Type B pancreatic cell (in vitro differentiated cells): Measurements from ENCODE around the gene SEC22A. TPM values are rescaled to one million over a fixed set of nuclear protein-coding genes. Genes with fewer than 3 reads are reported as not detected.

Source experiments
- DNase-seq: peaks from one replicate; pipeline ENCODE4 v3.0.0; 2021; ENCODE audit warnings: mixed read lengths; ENCODE audit not compliant: unreplicated experiment; ENCODE audit errors: extremely low spot score
- H3K27ac Mint-ChIP-seq: 2 replicates; pipeline ENCODE4 v1.8.0; 2021; ENCODE audit warnings: mild to moderate bottlenecking, mixed read lengths
- H3K27me3 Mint-ChIP-seq: 2 replicates; pipeline ENCODE4 v1.8.0; 2021; ENCODE audit warnings: mixed read lengths
- H3K36me3 Mint-ChIP-seq: 2 replicates; pipeline ENCODE4 v1.8.0; 2021; ENCODE audit warnings: mixed read lengths
- H3K4me1 Mint-ChIP-seq: one replicate; pipeline ENCODE4 v1.8.0; 2021; ENCODE audit warnings: mixed read lengths; ENCODE audit not compliant: unreplicated experiment
- H3K4me3 Mint-ChIP-seq: 2 replicates; pipeline ENCODE4 v1.8.0; 2021; ENCODE audit warnings: mild to moderate bottlenecking, mixed read lengths
- H3K9me3 Mint-ChIP-seq: 2 replicates; pipeline ENCODE4 v1.8.0; 2021; ENCODE audit warnings: mixed read lengths
- total RNA-seq: library from RNA; stranded (reverse); gene quantifications from 2 replicates; pipeline ENCODE4 v1.2.1, GENCODE V29; 2021; ENCODE audit warnings: low replicate concordance
- TF ChIP-seq, protein P1 (sequence below): fragments of 200-600 bp; sonication (generic); conservative IDR thresholded peaks from 2 replicates; pipeline ENCODE4 v1.5.0; 2021; ENCODE audit warnings: antibody characterized with exemption, mild to moderate bottlenecking

SEC22A gene
- total RNA-seq, 1 donor from 2014 or later = 15.6 TPM

DNA sequence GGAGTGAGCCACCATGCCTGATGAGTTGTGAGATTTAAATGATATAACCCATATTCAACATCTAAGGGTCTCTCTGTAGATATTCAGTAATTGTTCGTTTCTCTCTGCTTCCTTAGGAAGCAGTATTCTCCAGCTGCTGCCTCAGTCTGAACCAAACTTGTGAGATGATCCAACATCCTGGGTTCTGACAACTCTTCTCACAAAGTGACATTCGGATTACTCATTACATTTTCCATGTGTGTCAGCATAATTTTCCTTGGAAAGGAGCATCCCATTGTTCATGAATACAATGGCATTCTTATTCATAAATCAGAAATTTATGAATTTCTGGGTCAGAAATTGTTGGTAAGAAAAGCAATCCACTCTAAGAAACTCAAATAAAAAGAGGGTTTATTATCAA, 15.0 kb upstream of the SEC22A start:
- H3K4me1 Mint-ChIP-seq = no peaks in the 10 kb centered on the region
- TF ChIP-seq, protein P1, sequence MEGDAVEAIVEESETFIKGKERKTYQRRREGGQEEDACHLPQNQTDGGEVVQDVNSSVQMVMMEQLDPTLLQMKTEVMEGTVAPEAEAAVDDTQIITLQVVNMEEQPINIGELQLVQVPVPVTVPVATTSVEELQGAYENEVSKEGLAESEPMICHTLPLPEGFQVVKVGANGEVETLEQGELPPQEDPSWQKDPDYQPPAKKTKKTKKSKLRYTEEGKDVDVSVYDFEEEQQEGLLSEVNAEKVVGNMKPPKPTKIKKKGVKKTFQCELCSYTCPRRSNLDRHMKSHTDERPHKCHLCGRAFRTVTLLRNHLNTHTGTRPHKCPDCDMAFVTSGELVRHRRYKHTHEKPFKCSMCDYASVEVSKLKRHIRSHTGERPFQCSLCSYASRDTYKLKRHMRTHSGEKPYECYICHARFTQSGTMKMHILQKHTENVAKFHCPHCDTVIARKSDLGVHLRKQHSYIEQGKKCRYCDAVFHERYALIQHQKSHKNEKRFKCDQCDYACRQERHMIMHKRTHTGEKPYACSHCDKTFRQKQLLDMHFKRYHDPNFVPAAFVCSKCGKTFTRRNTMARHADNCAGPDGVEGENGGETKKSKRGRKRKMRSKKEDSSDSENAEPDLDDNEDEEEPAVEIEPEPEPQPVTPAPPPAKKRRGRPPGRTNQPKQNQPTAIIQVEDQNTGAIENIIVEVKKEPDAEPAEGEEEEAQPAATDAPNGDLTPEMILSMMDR = no peak
- no peak overlapping the region for H3K27ac Mint-ChIP-seq
- no peak for DNase-seq
- H3K27me3 Mint-ChIP-seq = no peaks in the 10 kb centered on the region
- no peak overlapping the region for H3K4me3 Mint-ChIP-seq
- no peaks in the 10 kb centered on the region for H3K36me3 Mint-ChIP-seq
- H3K9me3 Mint-ChIP-seq = no peaks in the 10 kb centered on the region

DNA sequence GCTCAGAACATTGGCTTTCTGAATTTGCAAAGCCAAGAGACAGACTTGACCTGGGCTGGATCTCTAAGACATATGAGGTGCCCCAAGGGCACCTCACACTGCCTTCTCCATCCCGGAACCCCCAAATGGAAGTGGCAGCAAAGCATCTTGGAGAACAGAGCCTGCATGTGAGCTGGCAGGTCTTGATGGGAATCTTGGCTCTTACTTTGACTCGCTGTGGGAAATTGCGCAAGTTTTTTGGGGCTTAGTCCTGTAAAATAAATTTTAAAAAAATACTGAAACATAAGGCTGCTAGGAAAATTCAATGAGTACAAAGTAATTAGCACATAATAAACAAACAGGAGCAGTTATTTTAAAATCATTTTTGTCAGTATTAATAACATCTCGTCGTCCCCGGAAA, 13.7 kb upstream of the SEC22A start:
- Mint-ChIP-seq H3K4me1 (no peaks in the 10 kb centered on the region), H3K4me3 (no peak overlapping the region), H3K27me3 (no peaks in the 10 kb centered on the region), H3K27ac (peak overlapping the region; percentile 26), H3K9me3 (no peaks in the 10 kb centered on the region), H3K36me3 (no peaks in the 10 kb centered on the region)
- DNase-seq = no peak
- TF ChIP-seq, protein P1 = no peak

DNA sequence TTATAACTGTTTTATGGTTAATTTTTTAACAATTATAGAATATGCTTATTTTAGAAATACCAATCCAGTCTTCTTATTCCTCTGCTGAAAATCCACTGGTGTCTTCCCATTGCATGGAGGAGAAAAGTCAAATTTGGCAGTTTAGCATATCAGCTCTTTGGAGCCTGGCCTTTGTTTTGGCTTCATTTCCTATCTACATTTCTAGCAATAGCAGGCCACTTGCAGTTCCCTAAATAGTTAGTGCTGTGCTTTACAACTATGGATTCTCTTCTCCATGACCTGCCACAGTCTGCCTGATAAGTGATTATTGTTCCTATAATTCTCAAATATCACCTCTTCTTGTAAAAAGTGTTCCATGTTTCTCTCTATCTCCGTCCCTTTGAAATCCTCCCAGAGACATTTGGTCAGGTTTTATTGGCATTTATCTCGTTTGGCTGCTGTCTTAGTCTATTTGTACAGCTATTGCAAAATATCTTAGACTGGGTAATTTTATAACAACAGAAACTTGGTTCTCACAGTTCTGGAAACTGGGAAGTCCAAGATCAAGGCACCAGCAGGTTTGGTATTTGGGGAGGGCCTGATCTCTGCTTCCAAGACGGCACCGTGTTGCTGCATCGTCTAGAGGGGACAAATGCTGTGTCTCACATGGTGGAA, 8.2 kb upstream of the SEC22A start:
- no peaks in the 10 kb centered on the region for H3K27me3 Mint-ChIP-seq
- no peak overlapping the region for H3K4me3 Mint-ChIP-seq
- no peak for DNase-seq
- H3K9me3 Mint-ChIP-seq = no peaks in the 10 kb centered on the region
- H3K36me3 Mint-ChIP-seq = no peaks in the 10 kb centered on the region
- TF ChIP-seq, protein P1 = no peak
- no peaks in the 10 kb centered on the region for H3K4me1 Mint-ChIP-seq
- no peak overlapping the region for H3K27ac Mint-ChIP-seq

GRCh38 chr3:123194552-123194951, 7.2 kb upstream of the SEC22A start:
- H3K36me3 Mint-ChIP-seq = no peaks in the 10 kb centered on the region
- H3K9me3 Mint-ChIP-seq = peaks cover 5% of the 10 kb centered on the region
- H3K4me3 Mint-ChIP-seq = no peak overlapping the region
- no peak overlapping the region for H3K27ac Mint-ChIP-seq
- no peak for DNase-seq
- no peaks in the 10 kb centered on the region for H3K4me1 Mint-ChIP-seq
- TF ChIP-seq, protein P1 = peak; percentile 64
- no peaks in the 10 kb centered on the region for H3K27me3 Mint-ChIP-seq

- Mint-ChIP-seq H3K36me3 (no peaks in the 10 kb centered on the region), H3K4me3 (no peak overlapping the region), H3K4me1 (peaks cover 4% of the 10 kb centered on the region), H3K27ac (no peak overlapping the region), H3K27me3 (no peaks in the 10 kb centered on the region), H3K9me3 (peaks cover 5% of the 10 kb centered on the region)
- TF ChIP-seq, protein P1 = no peak
- no peak for DNase-seq
These were observed 3.4 kb upstream of the SEC22A start for GRCh38 chr3:123198372-123198771.

GRCh38 chr3:123201223-123201556, 553 bp upstream of the SEC22A start:
- Mint-ChIP-seq H3K36me3 (no peaks in the 10 kb centered on the region), H3K4me1 (peaks cover 4% of the 10 kb centered on the region), H3K27ac (peak overlapping the region; percentile 89), H3K9me3 (peaks cover 5% of the 10 kb centered on the region), H3K27me3 (no peaks in the 10 kb centered on the region), H3K4me3 (peak overlapping the region; percentile 93)
- DNase-seq = no peak
- TF ChIP-seq, protein P1 = no peak
